GM06990 (cell line): ENCODE measurements around the gene MAGI2.

Experiments
- DNase-seq: peaks from one replicate; pipeline ENCODE4 v3.0.0-alpha.2; 2011; ENCODE audit not compliant: insufficient read length; ENCODE audit errors: extremely low read depth
- H3K27me3 ChIP-seq: replicated peaks from 2 replicates; pipeline ENCODE4 v1.6.0; 2011; ENCODE audit warnings: low read length; ENCODE audit not compliant: control insufficient read depth, insufficient read depth
- H3K36me3 ChIP-seq: 2 replicates; pipeline ENCODE4 v1.5.1; 2011; ENCODE audit warnings: low read length; ENCODE audit not compliant: control insufficient read depth, insufficient read depth
- H3K4me3 ChIP-seq: replicated peaks from 2 replicates; pipeline ENCODE4 v1.5.1; 2011; ENCODE audit warnings: low read depth, mild to moderate bottlenecking, control low read depth, low read length
- TF ChIP-seq, protein P1 (sequence below): IDR thresholded peaks from 2 replicates; pipeline ENCODE4 v1.5.1; 2011; ENCODE audit warnings: low read length, control low read depth, mild to moderate bottlenecking, inconsistent platforms; ENCODE audit not compliant: insufficient read depth, poor library complexity, severe bottlenecking

Gene MAGI2

DNA sequence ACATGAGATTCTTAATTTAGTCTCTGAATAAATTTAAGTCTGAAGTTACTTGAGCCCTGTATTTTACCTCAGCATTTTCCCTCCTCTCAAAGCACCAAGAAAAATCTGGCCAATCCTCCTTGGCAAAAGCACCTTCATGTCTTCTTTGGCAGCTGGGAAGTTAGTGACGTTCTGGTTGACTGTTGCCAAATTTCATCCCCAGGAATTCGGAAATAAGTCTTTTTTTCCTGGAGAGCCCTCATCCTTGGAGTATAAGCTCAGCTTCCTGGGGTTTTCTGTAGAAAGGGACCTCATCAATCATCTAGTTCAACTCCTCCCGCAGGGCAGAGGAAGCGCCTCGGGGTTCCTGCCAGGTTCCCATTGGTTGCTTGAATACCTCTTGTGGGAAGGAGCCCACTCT lies 1277.3 kb downstream of the MAGI2 start:
- Histone ChIP-seq H3K27me3 (0 out of 2 replicates have a peak, but pooled peaks cover 1% of the 10 kb centered on the region), H3K4me3 (no peak overlapping the region), H3K36me3 (no peaks in the 10 kb centered on the region)
- DNase-seq = no peak
- TF ChIP-seq, protein P1, sequence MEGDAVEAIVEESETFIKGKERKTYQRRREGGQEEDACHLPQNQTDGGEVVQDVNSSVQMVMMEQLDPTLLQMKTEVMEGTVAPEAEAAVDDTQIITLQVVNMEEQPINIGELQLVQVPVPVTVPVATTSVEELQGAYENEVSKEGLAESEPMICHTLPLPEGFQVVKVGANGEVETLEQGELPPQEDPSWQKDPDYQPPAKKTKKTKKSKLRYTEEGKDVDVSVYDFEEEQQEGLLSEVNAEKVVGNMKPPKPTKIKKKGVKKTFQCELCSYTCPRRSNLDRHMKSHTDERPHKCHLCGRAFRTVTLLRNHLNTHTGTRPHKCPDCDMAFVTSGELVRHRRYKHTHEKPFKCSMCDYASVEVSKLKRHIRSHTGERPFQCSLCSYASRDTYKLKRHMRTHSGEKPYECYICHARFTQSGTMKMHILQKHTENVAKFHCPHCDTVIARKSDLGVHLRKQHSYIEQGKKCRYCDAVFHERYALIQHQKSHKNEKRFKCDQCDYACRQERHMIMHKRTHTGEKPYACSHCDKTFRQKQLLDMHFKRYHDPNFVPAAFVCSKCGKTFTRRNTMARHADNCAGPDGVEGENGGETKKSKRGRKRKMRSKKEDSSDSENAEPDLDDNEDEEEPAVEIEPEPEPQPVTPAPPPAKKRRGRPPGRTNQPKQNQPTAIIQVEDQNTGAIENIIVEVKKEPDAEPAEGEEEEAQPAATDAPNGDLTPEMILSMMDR = no peak

DNA sequence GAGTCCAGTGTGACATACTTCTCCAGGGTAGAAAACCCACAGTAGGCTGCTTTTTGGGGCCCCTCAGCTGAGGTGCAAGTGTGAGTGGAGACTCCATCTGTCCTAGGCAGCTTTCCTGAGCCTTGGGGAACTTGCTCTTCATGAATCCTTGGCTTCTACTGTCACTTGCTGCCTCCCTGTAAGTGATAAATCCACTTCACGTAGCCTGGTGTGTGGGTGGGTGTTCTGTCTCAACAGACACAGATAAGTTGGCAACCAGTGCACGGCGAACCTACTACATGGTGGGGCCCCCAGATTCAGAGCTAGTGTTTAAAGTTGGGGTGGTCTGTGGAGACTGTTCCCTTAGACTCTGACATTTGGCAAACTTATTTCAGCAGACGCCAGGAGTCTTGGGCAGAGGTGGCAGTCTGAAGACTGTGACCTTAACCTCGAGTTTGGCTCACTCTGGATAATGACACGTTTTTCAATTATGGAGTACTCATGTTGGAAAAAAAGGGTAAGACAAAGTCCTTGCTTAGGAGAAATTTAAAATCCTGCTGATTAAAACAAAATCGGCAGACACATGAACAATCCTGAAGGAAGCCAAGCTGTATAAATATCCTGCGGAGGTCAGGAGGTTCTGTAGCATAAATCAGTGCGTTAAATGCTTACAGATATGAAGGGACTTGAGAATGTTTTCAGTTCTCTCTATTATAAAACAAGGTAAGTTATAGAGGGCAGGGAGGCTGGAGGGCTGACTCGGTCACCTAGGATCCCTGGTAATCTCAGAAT lies 1278.0 kb downstream of the MAGI2 start:
- H3K36me3 ChIP-seq = no peaks in the 10 kb centered on the region
- 0 out of 2 replicates have a peak, but pooled peaks cover 1% of the 10 kb centered on the region for H3K27me3 ChIP-seq
- no peak for DNase-seq
- TF ChIP-seq, protein P1 = no peak
- H3K4me3 ChIP-seq = no peak overlapping the region

DNA sequence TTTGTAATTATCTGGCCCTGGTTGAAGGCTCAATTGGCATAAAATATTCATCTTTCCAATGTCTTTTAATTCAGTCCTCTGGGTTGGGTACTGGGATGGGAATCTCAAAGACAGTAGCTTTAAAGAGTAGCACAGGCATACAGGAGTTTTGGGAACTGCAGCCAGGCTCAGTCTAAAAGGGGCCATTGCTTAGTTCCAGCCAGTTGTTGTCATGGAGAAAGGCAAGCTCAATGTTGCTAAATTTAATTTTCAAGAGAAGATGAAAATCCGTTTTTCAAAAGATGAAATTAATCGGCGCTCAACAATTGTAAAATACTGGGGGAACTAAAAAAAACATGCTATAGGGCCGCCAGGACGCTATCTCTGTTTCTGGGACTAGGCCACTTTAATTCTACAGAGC lies 1279.8 kb downstream of the MAGI2 start:
- TF ChIP-seq, protein P1 = no peak
- no peaks in the 10 kb centered on the region for H3K36me3 ChIP-seq
- DNase-seq = no peak
- 0 out of 2 replicates have a peak, but pooled peaks cover 1% of the 10 kb centered on the region for H3K27me3 ChIP-seq
- no peak overlapping the region for H3K4me3 ChIP-seq

DNA sequence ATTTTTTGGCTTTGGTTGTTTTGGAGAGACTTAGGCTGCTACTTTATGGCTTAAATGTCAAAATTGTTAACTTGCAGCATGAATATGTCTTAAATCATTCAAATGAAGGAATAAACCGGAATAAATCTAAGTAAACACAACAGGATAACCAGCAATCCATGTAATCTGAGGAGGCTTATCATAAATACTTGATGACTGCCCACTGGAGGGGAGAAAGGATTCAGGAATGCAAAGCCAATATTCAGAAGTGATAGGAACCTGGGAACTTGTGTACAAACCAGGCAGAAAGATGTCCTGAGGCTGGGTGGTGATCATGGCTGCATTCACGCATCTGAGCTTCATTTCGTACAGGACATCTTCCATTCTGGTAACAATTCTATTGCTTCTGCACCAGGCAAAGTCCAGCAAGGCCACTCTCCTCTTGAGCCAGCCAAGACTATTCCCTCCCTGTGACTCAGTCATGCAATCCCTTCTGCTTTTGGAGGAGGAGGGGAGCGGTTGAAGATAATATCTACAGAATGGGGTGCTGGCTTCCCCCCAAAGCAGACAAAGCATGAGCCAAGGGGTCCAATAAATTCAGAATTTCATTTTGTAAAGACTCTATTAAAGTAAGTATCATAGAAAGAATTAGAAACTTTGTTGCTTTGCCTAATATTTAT lies 1280.4 kb downstream of the MAGI2 start:
- no peak overlapping the region for H3K4me3 ChIP-seq
- 0 out of 2 replicates have a peak, but pooled peaks cover 1% of the 10 kb centered on the region for H3K27me3 ChIP-seq
- H3K36me3 ChIP-seq = no peaks in the 10 kb centered on the region
- no peak for DNase-seq
- TF ChIP-seq, protein P1 = no peak

DNA sequence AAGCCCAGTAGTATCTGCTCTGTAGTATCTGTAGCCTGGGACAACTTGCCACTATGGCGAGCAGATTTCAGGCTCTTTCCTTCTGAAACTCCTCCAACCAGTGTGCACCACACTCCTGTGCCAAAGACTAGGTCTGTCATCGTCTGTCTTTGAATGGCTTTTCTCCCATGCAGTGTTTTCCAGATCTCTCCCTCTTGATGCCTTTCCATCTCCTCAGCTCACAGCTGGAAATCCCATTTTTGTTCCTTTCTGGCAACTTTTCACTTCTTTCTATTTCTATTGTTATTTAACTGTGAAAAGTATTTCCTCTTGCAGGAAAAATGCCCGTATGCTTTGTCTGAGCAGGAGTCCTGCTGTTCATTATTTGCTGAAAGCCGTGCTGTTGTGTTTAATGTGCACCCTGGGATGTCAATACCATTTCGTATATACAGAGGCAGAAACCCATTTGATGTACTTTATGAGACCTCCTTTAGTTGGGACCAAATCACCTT lies 1281.2 kb downstream of the MAGI2 start:
- no peaks in the 10 kb centered on the region for H3K36me3 ChIP-seq
- TF ChIP-seq, protein P1 = no peak
- DNase-seq = no peak
- H3K27me3 ChIP-seq = 0 out of 2 replicates have a peak, but pooled peaks cover 1% of the 10 kb centered on the region
- no peak overlapping the region for H3K4me3 ChIP-seq
